Kidney epithelial cell (primary cell): Measurements from ENCODE around the gene SPAG16. TPM values are rescaled to one million over a fixed set of nuclear protein-coding genes. Genes with fewer than 3 reads are reported as not detected.

Experiments used
- DNase-seq: peaks from one replicate; pipeline ENCODE4 v3.0.0-alpha.2; 2010; ENCODE audit warnings: low read depth
- H3K27me3 ChIP-seq: 2 replicates; pipeline ENCODE4 v1.6.0; 2011; ENCODE audit warnings: low read length; ENCODE audit not compliant: control insufficient read depth, insufficient read depth
- H3K36me3 ChIP-seq: 2 replicates; pipeline ENCODE4 v1.5.1; 2011; ENCODE audit warnings: low read length; ENCODE audit not compliant: control insufficient read depth, insufficient read depth
- H3K4me3 ChIP-seq: 2 replicates; pipeline ENCODE4 v1.5.1; 2011; ENCODE audit warnings: low read depth, mild to moderate bottlenecking, control low read depth, low read length
- CTCF ChIP-seq: IDR thresholded peaks from 2 replicates; pipeline ENCODE4 v1.5.1; 2011; ENCODE audit warnings: mild to moderate bottlenecking, moderate library complexity, low read length, control low read depth, inconsistent platforms; ENCODE audit not compliant: insufficient read depth, poor library complexity, severe bottlenecking
- total RNA-seq: library from RNA; depleted of rRNA; stranded (reverse); fragments of >200 nt; gene quantifications from 2 replicates; pipeline ENCODE4 v1.2.3, GENCODE V29; 2015

Gene SPAG16
- total RNA-seq, 1 donor from 2014 or later = 16.1 TPM

GRCh38 chr2:214450118-214450894 is 1166.0 kb downstream of the SPAG16 start:
- no peak for TF ChIP-seq CTCF
- H3K36me3 ChIP-seq = no peaks in the 10 kb centered on the region
- H3K4me3 ChIP-seq = no peak overlapping the region
- no peaks in the 10 kb centered on the region for H3K27me3 ChIP-seq
- DNase-seq = no peak

GRCh38 chr2:214451516-214452275 is 1167.4 kb downstream of the SPAG16 start:
- TF ChIP-seq CTCF = no peak
- no peaks in the 10 kb centered on the region for H3K27me3 ChIP-seq
- no peaks in the 10 kb centered on the region for H3K36me3 ChIP-seq
- no peak overlapping the region for H3K4me3 ChIP-seq
- no peak for DNase-seq

Other genes with a start within 250 kb of the SPAG16 start
- 3.3 and 4.4 TPM in 2 replicates for gene IKZF2, start 132.9 kb upstream of the SPAG16 start, total RNA-seq